ENCODE results near the gene ITGAX. TPM values are rescaled to one million over a fixed set of nuclear protein-coding genes. Genes with fewer than 3 reads are reported as not detected.

Gene ITGAX
- total RNA-seq, 1 donor from 2014 or later: not detected

GRCh38 chr16:31331141-31331764 is 23.7 kb upstream of the ITGAX start:
- Mint-ChIP-seq H3K27me3 (ENCODE audit: unreplicated experiment) (peaks cover 19% of the 10 kb centered on the region), H3K9me3 (ENCODE audit: unreplicated experiment) (no peaks in the 10 kb centered on the region), H3K4me1 (ENCODE audit: unreplicated experiment) (peaks cover 3% of the 10 kb centered on the region), H3K27ac (ENCODE audit: unreplicated experiment) (no peak overlapping the region), H3K4me3 (ENCODE audit: unreplicated experiment) (no peak overlapping the region), H3K36me3 (ENCODE audit: unreplicated experiment) (no peaks in the 10 kb centered on the region)
- peak; percentile 78 for DNase-seq (ENCODE audit: extremely low spot score, unreplicated experiment)
- TF ChIP-seq CTCF (IDR thresholded peaks at IDR 0.05): no peak

- H3K4me3 Mint-ChIP-seq (ENCODE audit: unreplicated experiment): no peak overlapping the region
- no peak for TF ChIP-seq CTCF (IDR thresholded peaks at IDR 0.05)
- peaks cover 19% of the 10 kb centered on the region for H3K27me3 Mint-ChIP-seq (ENCODE audit: unreplicated experiment)
- no peaks in the 10 kb centered on the region for H3K36me3 Mint-ChIP-seq (ENCODE audit: unreplicated experiment)
- H3K4me1 Mint-ChIP-seq (ENCODE audit: unreplicated experiment): peaks cover 3% of the 10 kb centered on the region
- H3K27ac Mint-ChIP-seq (ENCODE audit: unreplicated experiment): no peak overlapping the region
- peak; percentile 72 for DNase-seq (ENCODE audit: extremely low spot score, unreplicated experiment)
- H3K9me3 Mint-ChIP-seq (ENCODE audit: unreplicated experiment): no peaks in the 10 kb centered on the region
These were observed 23.1 kb upstream of the ITGAX start for GRCh38 chr16:31331807-31332301.

GRCh38 chr16:31332544-31332943 is 22.4 kb upstream of the ITGAX start:
- H3K4me1 Mint-ChIP-seq (ENCODE audit: unreplicated experiment): peaks cover 3% of the 10 kb centered on the region
- H3K27me3 Mint-ChIP-seq (ENCODE audit: unreplicated experiment): peaks cover 19% of the 10 kb centered on the region
- no peak overlapping the region for H3K4me3 Mint-ChIP-seq (ENCODE audit: unreplicated experiment)
- no peaks in the 10 kb centered on the region for H3K36me3 Mint-ChIP-seq (ENCODE audit: unreplicated experiment)
- H3K9me3 Mint-ChIP-seq (ENCODE audit: unreplicated experiment): no peaks in the 10 kb centered on the region
- DNase-seq (ENCODE audit: extremely low spot score, unreplicated experiment): no peak
- H3K27ac Mint-ChIP-seq (ENCODE audit: unreplicated experiment): no peak overlapping the region
- no peak for TF ChIP-seq CTCF (IDR thresholded peaks at IDR 0.05)

- peak; percentile 17 for TF ChIP-seq CTCF (IDR thresholded peaks at IDR 0.05)
- DNase-seq (ENCODE audit: extremely low spot score, unreplicated experiment): peak; percentile 67
- Mint-ChIP-seq H3K27me3 (ENCODE audit: unreplicated experiment) (peaks cover 19% of the 10 kb centered on the region), H3K36me3 (ENCODE audit: unreplicated experiment) (no peaks in the 10 kb centered on the region), H3K9me3 (ENCODE audit: unreplicated experiment) (no peaks in the 10 kb centered on the region), H3K4me3 (ENCODE audit: unreplicated experiment) (no peak overlapping the region), H3K4me1 (ENCODE audit: unreplicated experiment) (peaks cover 3% of the 10 kb centered on the region), H3K27ac (ENCODE audit: unreplicated experiment) (no peak overlapping the region)
These were observed 21.0 kb upstream of the ITGAX start for GRCh38 chr16:31333686-31334649.

- Mint-ChIP-seq H3K4me3 (ENCODE audit: unreplicated experiment) (no peak overlapping the region), H3K9me3 (ENCODE audit: unreplicated experiment) (no peaks in the 10 kb centered on the region), H3K27ac (ENCODE audit: unreplicated experiment) (no peak overlapping the region), H3K4me1 (ENCODE audit: unreplicated experiment) (peaks cover 3% of the 10 kb centered on the region), H3K27me3 (ENCODE audit: unreplicated experiment) (peaks cover 18% of the 10 kb centered on the region), H3K36me3 (ENCODE audit: unreplicated experiment) (no peaks in the 10 kb centered on the region)
- peak; percentile 48 for DNase-seq (ENCODE audit: extremely low spot score, unreplicated experiment)
- no peak for TF ChIP-seq CTCF (IDR thresholded peaks at IDR 0.05)
These were observed 20.0 kb upstream of the ITGAX start for GRCh38 chr16:31334934-31335333.
